HEK293 (cell line): ENCODE results near the gene DNAJA1.

ENCODE experiments used
- CTCF ChIA-PET: fragments of 350-600 bp; formaldehyde crosslinking; extraction: SDS; loops from one replicate; lab custom pipeline; 2021; ENCODE audit warnings: antibody characterized with exemption; lab: Yijun Ruan, JAX
- POLR2A ChIA-PET: fragments of 300-600 bp; formaldehyde crosslinking; extraction: SDS; loops from one replicate; lab custom pipeline; 2020; ENCODE audit warnings: antibody characterized with exemption, inconsistent platforms; lab: Yijun Ruan, JAX
- H3K27ac ChIP-seq: fragments of 200-500 bp; sonication (Bioruptor generic); 2 replicates; pipeline ENCODE4 v1.5.1; 2014; ENCODE audit warnings: low read depth, low read length, control low read depth, inconsistent platforms; ENCODE audit errors: extremely low read depth
- H3K36me3 ChIP-seq, 2 experiments: fragments of 200-500 bp in 1 of 2; sonication (Bioruptor generic) in 1 of 2; 1 replicate in 1 of 2; 2 replicates in 1 of 2; pipeline ENCODE4 v1.5.1; 2014 to 2017; ENCODE audit warnings: inconsistent platforms in 2 of 2, low read length in 2 of 2; ENCODE audit not compliant: control insufficient read depth in 2 of 2, insufficient read depth in 1 of 2
- H3K4me1 ChIP-seq: fragments of 200-500 bp; sonication (Bioruptor generic); 2 replicates; pipeline ENCODE4 v1.5.1; 2014; ENCODE audit warnings: mild to moderate bottlenecking, low read length, inconsistent platforms; ENCODE audit not compliant: control insufficient read depth, insufficient read depth
- H3K4me3 ChIP-seq: 2 replicates; pipeline ENCODE4 v1.5.1; 2011; ENCODE audit warnings: low read depth, mild to moderate bottlenecking, control low read depth, low read length, moderate library complexity
- H3K9me3 ChIP-seq: fragments of 200-500 bp; sonication (Bioruptor generic); 2 replicates; pipeline ENCODE4 v1.5.1; 2014; ENCODE audit warnings: low read depth, low read length, inconsistent platforms; ENCODE audit not compliant: control insufficient read depth, insufficient read depth
- PRDM10 ChIP-seq: fragments of 450-650 bp; formaldehyde crosslinking; IDR thresholded peaks from 2 replicates; pipeline ENCODE4 v1.5.1; 2016; ENCODE audit warnings: missing biosample characterization, missing genetic modification characterization
- PRDM6 ChIP-seq: fragments of 450-650 bp; formaldehyde crosslinking; IDR thresholded peaks from 2 replicates; pipeline ENCODE4 v1.5.1; 2017; ENCODE audit warnings: missing biosample characterization, missing genetic modification characterization
- ZBTB17 ChIP-seq: fragments of 450-650 bp; formaldehyde crosslinking; IDR thresholded peaks from 2 replicates; pipeline ENCODE4 v1.5.1; 2016; ENCODE audit warnings: missing biosample characterization, missing genetic modification characterization
- ZBTB20 ChIP-seq: fragments of 450-650 bp; formaldehyde crosslinking; IDR thresholded peaks from 2 replicates; pipeline ENCODE4 v1.5.1; 2016; ENCODE audit warnings: missing biosample characterization, missing genetic modification characterization
- ZBTB44 ChIP-seq: fragments of 450-650 bp; IDR thresholded peaks from 2 replicates; pipeline ENCODE4 v1.5.1; 2018; ENCODE audit warnings: missing biosample characterization, mild to moderate bottlenecking, missing genetic modification characterization
- ZFP37 ChIP-seq: fragments of 450-650 bp; formaldehyde crosslinking; IDR thresholded peaks from 2 replicates; pipeline ENCODE4 v1.5.1; 2016; ENCODE audit warnings: missing biosample characterization, missing genetic modification characterization
- ZNF155 ChIP-seq: fragments of 450-650 bp; formaldehyde crosslinking; IDR thresholded peaks from 2 replicates; pipeline ENCODE4 v1.5.1; 2016; ENCODE audit warnings: missing biosample characterization, missing genetic modification characterization
- ZNF175 ChIP-seq: fragments of 450-650 bp; formaldehyde crosslinking; IDR thresholded peaks from 2 replicates; pipeline ENCODE4 v1.5.1; 2016; ENCODE audit warnings: missing biosample characterization, missing genetic modification characterization
- ZNF274 ChIP-seq, 2 experiments: fragments of 200-500 bp in 1 of 2; fragments of 450-650 bp in 1 of 2; sonication (Bioruptor generic) in 1 of 2; formaldehyde crosslinking in 1 of 2; IDR thresholded peaks; 2 replicates each; pipeline versions ENCODE4 v1.5.1 to v1.6.1; 2014 to 2016; ENCODE audit warnings: borderline replicate concordance in 1 of 2, inconsistent platforms in 1 of 2, low read length in 1 of 2, missing biosample characterization in 1 of 2, missing genetic modification characterization in 1 of 2
- ZNF426 ChIP-seq: fragments of 450-650 bp; formaldehyde crosslinking; IDR thresholded peaks from 2 replicates; pipeline ENCODE4 v1.5.1; 2017; ENCODE audit warnings: missing biosample characterization, missing genetic modification characterization, mild to moderate bottlenecking, inconsistent platforms, moderate library complexity
- ZNF510 ChIP-seq: fragments of 450-650 bp; formaldehyde crosslinking; IDR thresholded peaks from 2 replicates; pipeline ENCODE4 v1.5.1; 2018; ENCODE audit warnings: mild to moderate bottlenecking, missing genetic modification characterization, missing biosample characterization; ENCODE audit not compliant: insufficient replicate concordance
- ZNF585B ChIP-seq: fragments of 450-650 bp; formaldehyde crosslinking; IDR thresholded peaks from 2 replicates; pipeline ENCODE4 v1.5.1; 2016; ENCODE audit warnings: missing biosample characterization, missing genetic modification characterization
- ZNF670 ChIP-seq: fragments of 450-650 bp; formaldehyde crosslinking; IDR thresholded peaks from 2 replicates; pipeline ENCODE4 v1.5.1; 2016; ENCODE audit warnings: missing biosample characterization, missing genetic modification characterization, low read depth
- ZNF704 ChIP-seq: fragments of 450-650 bp; formaldehyde crosslinking; IDR thresholded peaks from 2 replicates; pipeline ENCODE4 v1.5.1; 2016; ENCODE audit warnings: missing biosample characterization, missing genetic modification characterization
- ZNF837 ChIP-seq: fragments of 450-650 bp; formaldehyde crosslinking; IDR thresholded peaks from 2 replicates; pipeline ENCODE4 v1.5.1; 2016; ENCODE audit warnings: missing biosample characterization, missing genetic modification characterization
- ZXDB ChIP-seq: fragments of 450-650 bp; formaldehyde crosslinking; IDR thresholded peaks from 2 replicates; pipeline ENCODE4 v1.5.1; 2016; ENCODE audit warnings: missing biosample characterization, missing genetic modification characterization

Gene DNAJA1

GRCh38 chr9:33041432-33042188, 16.5 kb downstream of the DNAJA1 start (continued):
- TF ChIP-seq PRDM6 (tag by site-specific recombination) (0 out of 2 replicates have a peak, but pooled peaks have one; percentile 9), ZBTB17 (tag by site-specific recombination) (no peak), ZNF175 (tag by site-specific recombination) (no peak), ZNF426 (tag by site-specific recombination) (no peak)

- peaks cover 22 to 55% of the 10 kb centered on the region in 2 experiments for H3K36me3 ChIP-seq
- CTCF ChIA-PET, result interaction anchor here (0.8 kb wide), 1 partner anchor 183 kb away, joined by 3 read pairs; no protein-coding TSS in a partner anchor
- TF ChIP-seq ZNF585B, result no peak
- TF ChIP-seq ZNF155 (tag by site-specific recombination), result no peak
- TF ChIP-seq ZXDB, result no peak
- TF ChIP-seq PRDM10, result 0 out of 2 replicates have a peak, but pooled peaks have one; percentile 12
- TF ChIP-seq ZNF837, result no peak
- no peak for TF ChIP-seq ZBTB44 (tag by site-specific recombination)
- TF ChIP-seq ZBTB20 (tag by site-specific recombination), result peak; percentile 36; the same call in 1 of the 2 replicates
- TF ChIP-seq ZNF510 (tag by site-specific recombination), result no peak
- TF ChIP-seq ZNF274 (IDR thresholded peaks at IDR 0.05; ENCODE audit: low read length), result no peak
- TF ChIP-seq ZNF274 (tag by site-specific recombination; IDR thresholded peaks at IDR 0.05; ENCODE audit: borderline replicate concordance), result no peak
- TF ChIP-seq ZNF704 (tag by site-specific recombination), result no peak
- TF ChIP-seq ZNF670 (tag by site-specific recombination), result no peak
- no peak for TF ChIP-seq ZFP37 (tag by site-specific recombination)
- no peaks in the 10 kb centered on the region for H3K9me3 ChIP-seq
- no peak overlapping the region for H3K4me3 ChIP-seq
- H3K27ac ChIP-seq, result no peak overlapping the region
- H3K4me1 ChIP-seq, result no peaks in the 10 kb centered on the region; the same call in 1 of the 2 replicates
- POLR2A ChIA-PET, result interaction anchor here (0.6 to 7.8 kb wide), 2 partner anchors 17 to 466 kb away, joined by 4 to 78 read pairs; partner anchors contain the start of gene DNAJA1
These were observed 17.4 kb downstream of the DNAJA1 start for GRCh38 chr9:33042473-33042872.
